AG09309 (cell line): ENCODE data around the gene CADPS.

Source experiments
- DNase-seq: peaks from one replicate; pipeline ENCODE4 v3.0.0-alpha.2; 2010; ENCODE audit warnings: low read depth
- H3K4me3 ChIP-seq: 2 replicates; pipeline ENCODE4 v1.5.1; 2011; ENCODE audit warnings: mild to moderate bottlenecking, low read depth, low read length, moderate library complexity; ENCODE audit not compliant: control insufficient read depth
- TF ChIP-seq, protein P1 (sequence below): IDR thresholded peaks from 2 replicates; pipeline ENCODE4 v1.5.1; 2011; ENCODE audit warnings: mild to moderate bottlenecking, low read depth, low read length, inconsistent platforms; ENCODE audit not compliant: insufficient read depth, control insufficient read depth; ENCODE audit errors: missing control alignments

Gene CADPS

DNA sequence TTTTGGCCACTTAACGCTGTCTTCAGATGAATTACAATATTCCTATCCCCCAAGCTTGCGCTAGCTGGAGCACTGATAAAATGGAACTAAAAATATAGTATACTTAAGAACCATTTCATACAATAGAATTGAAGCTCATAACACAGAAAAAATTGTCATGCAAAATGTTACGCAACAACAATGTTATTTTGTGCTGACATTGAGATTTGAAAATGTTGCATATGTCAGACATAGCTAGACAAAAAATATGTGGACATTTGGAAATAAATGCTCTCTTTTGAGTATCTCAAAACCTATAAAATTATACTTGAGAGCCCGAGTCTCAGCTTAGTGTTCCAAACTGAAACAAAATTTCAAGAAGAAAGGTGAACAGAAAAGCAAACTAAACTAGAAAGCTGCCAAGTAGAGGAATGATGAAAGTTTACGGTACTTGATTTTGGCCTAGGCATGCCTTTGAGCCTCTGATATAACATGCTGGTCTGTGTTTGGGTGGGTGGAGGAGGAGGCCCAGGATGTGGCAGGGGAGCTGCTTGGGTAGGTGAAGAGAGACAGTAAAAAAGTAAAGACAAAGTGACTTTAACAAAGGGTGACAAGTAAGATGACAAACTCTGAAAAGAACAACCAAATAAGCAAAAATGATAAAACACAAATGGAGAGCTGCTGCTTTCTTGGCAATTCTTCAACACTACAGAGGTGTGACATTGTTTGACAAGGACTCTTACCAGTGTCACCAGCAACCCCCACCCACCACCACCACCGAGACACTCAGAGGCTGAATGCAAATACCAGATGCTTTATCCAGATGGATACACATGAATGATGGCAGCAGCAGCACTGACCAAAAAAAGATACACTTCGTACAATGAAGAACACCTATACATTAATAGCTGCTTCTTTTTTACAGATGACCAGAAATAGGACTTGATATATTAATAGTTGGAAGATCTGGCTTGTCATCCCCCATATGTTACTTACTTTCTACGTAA, 372.6 kb downstream of the CADPS start:
- H3K4me3 ChIP-seq, result no peak overlapping the region
- TF ChIP-seq, protein P1, sequence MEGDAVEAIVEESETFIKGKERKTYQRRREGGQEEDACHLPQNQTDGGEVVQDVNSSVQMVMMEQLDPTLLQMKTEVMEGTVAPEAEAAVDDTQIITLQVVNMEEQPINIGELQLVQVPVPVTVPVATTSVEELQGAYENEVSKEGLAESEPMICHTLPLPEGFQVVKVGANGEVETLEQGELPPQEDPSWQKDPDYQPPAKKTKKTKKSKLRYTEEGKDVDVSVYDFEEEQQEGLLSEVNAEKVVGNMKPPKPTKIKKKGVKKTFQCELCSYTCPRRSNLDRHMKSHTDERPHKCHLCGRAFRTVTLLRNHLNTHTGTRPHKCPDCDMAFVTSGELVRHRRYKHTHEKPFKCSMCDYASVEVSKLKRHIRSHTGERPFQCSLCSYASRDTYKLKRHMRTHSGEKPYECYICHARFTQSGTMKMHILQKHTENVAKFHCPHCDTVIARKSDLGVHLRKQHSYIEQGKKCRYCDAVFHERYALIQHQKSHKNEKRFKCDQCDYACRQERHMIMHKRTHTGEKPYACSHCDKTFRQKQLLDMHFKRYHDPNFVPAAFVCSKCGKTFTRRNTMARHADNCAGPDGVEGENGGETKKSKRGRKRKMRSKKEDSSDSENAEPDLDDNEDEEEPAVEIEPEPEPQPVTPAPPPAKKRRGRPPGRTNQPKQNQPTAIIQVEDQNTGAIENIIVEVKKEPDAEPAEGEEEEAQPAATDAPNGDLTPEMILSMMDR, result no peak
- no peak for DNase-seq

DNA sequence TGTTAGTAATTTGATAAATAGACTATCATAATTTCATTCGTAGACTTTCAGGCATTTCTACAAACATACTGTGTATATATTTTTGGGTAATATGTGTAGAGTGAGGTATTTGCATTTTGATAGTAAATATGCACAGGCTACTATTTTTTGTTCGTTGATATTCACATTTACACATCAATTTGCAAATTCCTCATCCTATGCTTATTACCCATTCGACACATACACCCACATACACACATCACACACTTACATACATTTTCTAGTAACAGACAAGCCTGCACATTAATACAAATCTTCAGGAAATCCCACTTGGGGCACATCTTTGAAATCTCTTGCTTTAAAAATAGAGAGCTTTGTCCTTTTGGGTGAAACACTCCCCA, 373.9 kb downstream of the CADPS start:
- no peak for DNase-seq
- TF ChIP-seq, protein P1, result no peak
- no peak overlapping the region for H3K4me3 ChIP-seq

GRCh38 chr3:62500556-62501288, 374.5 kb downstream of the CADPS start:
- DNase-seq, result no peak
- TF ChIP-seq, protein P1, result no peak
- H3K4me3 ChIP-seq, result no peak overlapping the region

GRCh38 chr3:62497156-62497555, 378.1 kb downstream of the CADPS start:
- DNase-seq, result no peak
- TF ChIP-seq, protein P1, result no peak
- no peak overlapping the region for H3K4me3 ChIP-seq

GRCh38 chr3:62496503-62496902, 378.7 kb downstream of the CADPS start:
- no peak for DNase-seq
- H3K4me3 ChIP-seq, result no peak overlapping the region
- TF ChIP-seq, protein P1, result no peak

DNA sequence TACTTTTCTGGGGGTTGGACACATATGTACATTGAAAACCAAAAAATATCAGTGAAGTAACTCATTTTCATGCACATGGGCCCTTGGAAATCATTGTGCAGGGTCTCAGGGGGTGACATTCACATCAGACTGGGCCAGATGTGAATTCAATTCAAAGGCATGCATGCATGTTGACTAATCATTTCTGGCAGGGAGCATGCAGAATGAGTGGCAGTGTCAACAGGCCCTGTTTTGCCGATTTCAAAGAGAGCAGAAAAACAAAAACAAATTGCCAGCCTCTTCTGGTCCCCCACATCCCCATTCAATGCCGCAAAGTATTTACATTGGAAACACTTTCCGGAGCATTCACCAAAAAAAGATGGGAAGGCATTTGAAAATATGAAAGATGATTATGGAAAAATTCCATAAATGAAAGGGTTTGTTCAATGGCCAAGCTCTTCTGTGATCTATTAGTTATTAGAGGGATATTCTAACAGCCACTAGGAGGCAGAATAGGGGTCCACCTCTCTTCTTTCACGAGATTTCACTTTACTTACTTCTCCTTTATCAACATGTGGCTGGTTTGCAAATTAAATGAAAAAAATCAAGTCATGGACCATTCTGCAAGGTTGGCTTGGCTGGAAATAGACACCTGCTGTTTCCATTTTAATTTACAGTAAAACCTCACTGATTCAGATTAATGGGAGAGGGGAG, 382.0 kb downstream of the CADPS start:
- no peak overlapping the region for H3K4me3 ChIP-seq
- TF ChIP-seq, protein P1, result peak; percentile 8
- no peak for DNase-seq
